GM18873 (cell line): ENCODE data around the gene TNFRSF13B.
"Not testable (repeated sequence)": the region's sequence is repeated elsewhere in the genome, so short reads cannot be mapped to it uniquely, and the experiment has no call there.

ENCODE experiments used
- ATAC-seq: cut with Tn5 transposase; IDR thresholded peaks from one replicate; pipeline ENCODE4 v1.9.1; 2021; ENCODE audit warnings: mild to moderate bottlenecking, moderate library complexity, moderate number of reproducible peaks; ENCODE audit not compliant: unreplicated experiment, low FRiP score

TNFRSF13B gene

GRCh38 chr17:16987830-16988601 is 16.1 kb upstream of the TNFRSF13B start:
- ATAC-seq, result peak; percentile 62

GRCh38 chr17:16987066-16987829 is 15.3 kb upstream of the TNFRSF13B start:
- ATAC-seq, result no peak

- no peak for ATAC-seq
These were observed 14.5 kb upstream of the TNFRSF13B start for GRCh38 chr17:16986391-16986790.

- no peak for ATAC-seq
These were observed 10.0 kb upstream of the TNFRSF13B start for GRCh38 chr17:16981928-16982327.

GRCh38 chr17:16980813-16981731 is 9.2 kb upstream of the TNFRSF13B start:
- ATAC-seq, result no peak

GRCh38 chr17:16980061-16980460 is 8.1 kb upstream of the TNFRSF13B start:
- no peak for ATAC-seq

GRCh38 chr17:16979237-16979823 is 7.4 kb upstream of the TNFRSF13B start:
- not testable (repeated sequence) for ATAC-seq

- ATAC-seq, result no peak
These were observed 6.0 kb upstream of the TNFRSF13B start for GRCh38 chr17:16977932-16978331.

GRCh38 chr17:16976725-16977550 is 5.0 kb upstream of the TNFRSF13B start:
- no peak for ATAC-seq

- no peak for ATAC-seq
These were observed 4.1 kb upstream of the TNFRSF13B start for GRCh38 chr17:16975744-16976625.

- ATAC-seq, result no peak
These were observed 3.3 kb upstream of the TNFRSF13B start for GRCh38 chr17:16975277-16975651.

- no peak for ATAC-seq
These were observed 2.8 kb upstream of the TNFRSF13B start for GRCh38 chr17:16974569-16975276.

- ATAC-seq, result no peak
These were observed 2.0 kb upstream of the TNFRSF13B start for GRCh38 chr17:16973760-16974540.

- ATAC-seq, result not testable (repeated sequence)
These were observed 1.1 kb upstream of the TNFRSF13B start for GRCh38 chr17:16973043-16973442.

GRCh38 chr17:16972346-16972745 is 428 bp upstream of the TNFRSF13B start:
- no peak for ATAC-seq

GRCh38 chr17:16969931-16970906 is 1.7 kb downstream of the TNFRSF13B start:
- no peak for ATAC-seq
